ENCODE data around the gene ELAVL4. TPM values are rescaled to one million over a fixed set of nuclear protein-coding genes. Genes with fewer than 3 reads are reported as not detected.
"Not testable (repeated sequence)": the region's sequence is repeated elsewhere in the genome, so short reads cannot be mapped to it uniquely, and the experiment has no call there.

The ELAVL4 gene
- total RNA-seq, 1 experiment from 2014 or later, result 0.11 TPM

- Histone ChIP-seq H2AFZ (ENCODE audit: low read length) (no peak overlapping the region), H3K27ac (ENCODE audit: low read length) (no peak overlapping the region), H3K27me3 (ENCODE audit: low read length) (no peaks in the 10 kb centered on the region), H3K36me3 (ENCODE audit: insufficient read depth, low read length) (no peaks in the 10 kb centered on the region), H4K20me1 (ENCODE audit: insufficient read depth, low read depth, low read length) (no peaks in the 10 kb centered on the region), H3K9me2 (replicated peaks; ENCODE audit: insufficient read depth, low read length) (no peaks in the 10 kb centered on the region), H3K4me2 (ENCODE audit: low read depth, low read length, poor library complexity, severe bottlenecking) (no peak overlapping the region), H3K4me1 (ENCODE audit: low read length) (no peaks in the 10 kb centered on the region), H3K4me3 (ENCODE audit: low read length) (no peak overlapping the region), H3K9me3 (ENCODE audit: low read length) (no peaks in the 10 kb centered on the region), H3K79me2 (ENCODE audit: low read length) (no peaks in the 10 kb centered on the region), H3K9ac (ENCODE audit: low read length) (no peak overlapping the region)
- DNase-seq, result no peak
Observed at GRCh38 chr1:50155541-50155940, 46.8 kb downstream of the ELAVL4 start.

GRCh38 chr1:50156241-50157010, 47.7 kb downstream of the ELAVL4 start:
- H3K4me1 ChIP-seq (ENCODE audit: low read length), result no peaks in the 10 kb centered on the region
- H3K9me2 ChIP-seq (replicated peaks; ENCODE audit: insufficient read depth, low read length), result no peaks in the 10 kb centered on the region
- no peaks in the 10 kb centered on the region for H3K79me2 ChIP-seq (ENCODE audit: low read length)
- no peak overlapping the region for H3K4me2 ChIP-seq (ENCODE audit: low read depth, low read length, poor library complexity, severe bottlenecking)
- no peaks in the 10 kb centered on the region for H4K20me1 ChIP-seq (ENCODE audit: insufficient read depth, low read depth, low read length)
- no peak overlapping the region for H3K27ac ChIP-seq (ENCODE audit: low read length)
- no peak overlapping the region for H2AFZ ChIP-seq (ENCODE audit: low read length)
- no peaks in the 10 kb centered on the region for H3K36me3 ChIP-seq (ENCODE audit: insufficient read depth, low read length)
- no peak overlapping the region for H3K9ac ChIP-seq (ENCODE audit: low read length)
- no peaks in the 10 kb centered on the region for H3K27me3 ChIP-seq (ENCODE audit: low read length)
- no peak for DNase-seq
- no peak overlapping the region for H3K4me3 ChIP-seq (ENCODE audit: low read length)
- H3K9me3 ChIP-seq (ENCODE audit: low read length), result no peaks in the 10 kb centered on the region

- Histone ChIP-seq H3K4me1 (ENCODE audit: low read length) (no peaks in the 10 kb centered on the region), H3K9me2 (replicated peaks; ENCODE audit: insufficient read depth, low read length) (no peaks in the 10 kb centered on the region), H3K27ac (ENCODE audit: low read length) (no peak overlapping the region), H3K9ac (ENCODE audit: low read length) (no peak overlapping the region), H3K4me2 (ENCODE audit: low read depth, low read length, poor library complexity, severe bottlenecking) (no peak overlapping the region), H4K20me1 (ENCODE audit: insufficient read depth, low read depth, low read length) (no peaks in the 10 kb centered on the region), H3K9me3 (ENCODE audit: low read length) (no peaks in the 10 kb centered on the region), H3K79me2 (ENCODE audit: low read length) (no peaks in the 10 kb centered on the region), H2AFZ (ENCODE audit: low read length) (no peak overlapping the region), H3K27me3 (ENCODE audit: low read length) (no peaks in the 10 kb centered on the region), H3K4me3 (ENCODE audit: low read length) (no peak overlapping the region), H3K36me3 (ENCODE audit: insufficient read depth, low read length) (no peaks in the 10 kb centered on the region)
- DNase-seq, result no peak
Observed at GRCh38 chr1:50157306-50157941, 48.7 kb downstream of the ELAVL4 start.

GRCh38 chr1:50158421-50158820, 49.7 kb downstream of the ELAVL4 start:
- Histone ChIP-seq H3K27me3 (ENCODE audit: low read length) (no peaks in the 10 kb centered on the region), H3K4me1 (ENCODE audit: low read length) (no peaks in the 10 kb centered on the region), H3K9me3 (ENCODE audit: low read length) (no peaks in the 10 kb centered on the region)

GRCh38 chr1:50163680-50164079, 55.0 kb downstream of the ELAVL4 start:
- Histone ChIP-seq H4K20me1 (ENCODE audit: insufficient read depth, low read depth, low read length) (no peaks in the 10 kb centered on the region), H3K27me3 (ENCODE audit: low read length) (no peaks in the 10 kb centered on the region), H3K79me2 (ENCODE audit: low read length) (no peaks in the 10 kb centered on the region)

More at GRCh38 chr1:50158421-50158820, 49.7 kb downstream of the ELAVL4 start:
- no peak for DNase-seq
- no peaks in the 10 kb centered on the region for H3K9me2 ChIP-seq (replicated peaks; ENCODE audit: insufficient read depth, low read length)
- H3K27ac ChIP-seq (ENCODE audit: low read length), result no peak overlapping the region
- H3K9ac ChIP-seq (ENCODE audit: low read length), result no peak overlapping the region
- H3K4me3 ChIP-seq (ENCODE audit: low read length), result no peak overlapping the region
- no peak overlapping the region for H3K4me2 ChIP-seq (ENCODE audit: low read depth, low read length, poor library complexity, severe bottlenecking)
- H3K36me3 ChIP-seq (ENCODE audit: insufficient read depth, low read length), result no peaks in the 10 kb centered on the region
- H4K20me1 ChIP-seq (ENCODE audit: insufficient read depth, low read depth, low read length), result no peaks in the 10 kb centered on the region
- no peaks in the 10 kb centered on the region for H3K79me2 ChIP-seq (ENCODE audit: low read length)
- H2AFZ ChIP-seq (ENCODE audit: low read length), result no peak overlapping the region

GRCh38 chr1:50166351-50166750, 57.6 kb downstream of the ELAVL4 start:
- H3K4me2 ChIP-seq (ENCODE audit: low read depth, low read length, poor library complexity, severe bottlenecking); H3K4me1 ChIP-seq (ENCODE audit: low read length); H3K9me3 ChIP-seq (ENCODE audit: low read length); H2AFZ ChIP-seq (ENCODE audit: low read length); H3K27me3 ChIP-seq (ENCODE audit: low read length); H3K36me3 ChIP-seq (ENCODE audit: insufficient read depth, low read length); H3K27ac ChIP-seq (ENCODE audit: low read length); DNase-seq; H4K20me1 ChIP-seq (ENCODE audit: insufficient read depth, low read depth, low read length); H3K9ac ChIP-seq (ENCODE audit: low read length); H3K9me2 ChIP-seq (replicated peaks; ENCODE audit: insufficient read depth, low read length); H3K79me2 ChIP-seq (ENCODE audit: low read length); H3K4me3 ChIP-seq (ENCODE audit: low read length): not testable (repeated sequence)

More at GRCh38 chr1:50163680-50164079, 55.0 kb downstream of the ELAVL4 start:
- Histone ChIP-seq H3K9ac (ENCODE audit: low read length) (no peak overlapping the region), H3K27ac (ENCODE audit: low read length) (no peak overlapping the region), H3K4me1 (ENCODE audit: low read length) (no peaks in the 10 kb centered on the region), H3K9me3 (ENCODE audit: low read length) (no peaks in the 10 kb centered on the region), H3K4me3 (ENCODE audit: low read length) (no peak overlapping the region), H2AFZ (ENCODE audit: low read length) (no peak overlapping the region), H3K9me2 (replicated peaks; ENCODE audit: insufficient read depth, low read length) (no peaks in the 10 kb centered on the region), H3K4me2 (ENCODE audit: low read depth, low read length, poor library complexity, severe bottlenecking) (no peak overlapping the region), H3K36me3 (ENCODE audit: insufficient read depth, low read length) (no peaks in the 10 kb centered on the region)
- DNase-seq, result no peak

- no peaks in the 10 kb centered on the region for H3K27me3 ChIP-seq (ENCODE audit: low read length)
- H3K4me2 ChIP-seq (ENCODE audit: low read depth, low read length, poor library complexity, severe bottlenecking), result no peak overlapping the region
- no peaks in the 10 kb centered on the region for H3K4me1 ChIP-seq (ENCODE audit: low read length)
- no peak for DNase-seq
- H3K4me3 ChIP-seq (ENCODE audit: low read length), result no peak overlapping the region
- no peak overlapping the region for H3K9ac ChIP-seq (ENCODE audit: low read length)
- no peaks in the 10 kb centered on the region for H3K9me2 ChIP-seq (replicated peaks; ENCODE audit: insufficient read depth, low read length)
- no peaks in the 10 kb centered on the region for H3K36me3 ChIP-seq (ENCODE audit: insufficient read depth, low read length)
- no peaks in the 10 kb centered on the region for H3K79me2 ChIP-seq (ENCODE audit: low read length)
- H3K27ac ChIP-seq (ENCODE audit: low read length), result no peak overlapping the region
- no peaks in the 10 kb centered on the region for H3K9me3 ChIP-seq (ENCODE audit: low read length)
- no peak overlapping the region for H2AFZ ChIP-seq (ENCODE audit: low read length)
- no peaks in the 10 kb centered on the region for H4K20me1 ChIP-seq (ENCODE audit: insufficient read depth, low read depth, low read length)
Observed at GRCh38 chr1:50172299-50172698, 63.6 kb downstream of the ELAVL4 start.

GRCh38 chr1:50174101-50174500, 65.4 kb downstream of the ELAVL4 start:
- Histone ChIP-seq H3K27ac (ENCODE audit: low read length) (no peak overlapping the region), H4K20me1 (ENCODE audit: insufficient read depth, low read depth, low read length) (no peaks in the 10 kb centered on the region), H3K9ac (ENCODE audit: low read length) (no peak overlapping the region), H3K79me2 (ENCODE audit: low read length) (no peaks in the 10 kb centered on the region), H3K9me2 (replicated peaks; ENCODE audit: insufficient read depth, low read length) (no peaks in the 10 kb centered on the region), H3K4me2 (ENCODE audit: low read depth, low read length, poor library complexity, severe bottlenecking) (no peak overlapping the region), H3K4me3 (ENCODE audit: low read length) (no peak overlapping the region), H3K9me3 (ENCODE audit: low read length) (no peaks in the 10 kb centered on the region), H2AFZ (ENCODE audit: low read length) (no peak overlapping the region), H3K27me3 (ENCODE audit: low read length) (no peaks in the 10 kb centered on the region), H3K36me3 (ENCODE audit: insufficient read depth, low read length) (no peaks in the 10 kb centered on the region), H3K4me1 (ENCODE audit: low read length) (no peaks in the 10 kb centered on the region)
- no peak for DNase-seq
